C4-2B (cell line): Measurements from ENCODE around the gene BYSL.

Source experiments
- CTCF ChIP-seq: fragments of 450-650 bp; conservative IDR thresholded peaks from 2 replicates; pipeline ENCODE4 v1.5.1; 2017; ENCODE audit warnings: mild to moderate bottlenecking
- ZFX ChIP-seq: fragments of 450-650 bp; IDR thresholded peaks from 2 replicates; pipeline ENCODE4 v1.6.1; 2017

- no peak for TF ChIP-seq CTCF
- no peak for TF ChIP-seq ZFX
These were observed 16.2 kb downstream of the BYSL start for GRCh38 chr6:41937472-41937860.
